K562 (cell line): ENCODE data around the gene PPP1R3A. TPM values are rescaled to one million over a fixed set of nuclear protein-coding genes. Genes with fewer than 3 reads are reported as not detected.

Experiments
- ATAC-seq: fragments of 200-7000 bp; cut with Tn5 transposase; 3 replicates; pipeline ENCODE4 v1.9.1; 2020; ENCODE audit warnings: moderate library complexity
- BruUV-seq: library from RNA; stranded (reverse); fragments of 400-500 nt; replicated peaks from 2 replicates; lab custom pipeline; 2021; lab: Mats Ljungman, UMichigan
- CTCF ChIA-PET: fragments of 300-600 bp; formaldehyde crosslinking; extraction: SDS; loops from one replicate; lab custom pipeline; 2021; ENCODE audit warnings: low intra/inter-chr PET ratio; lab: Yijun Ruan, JAX
- POLR2A ChIA-PET: fragments of 300-600, 350-650 bp; sonication (Branson Sonifier 250); formaldehyde crosslinking; extraction: SDS; loops from one replicate; lab custom pipeline; 2021; ENCODE audit warnings: antibody characterized with exemption, inconsistent platforms; lab: Yijun Ruan, JAX
- DNase-seq, 4 experiments: peaks; one replicate each; pipeline versions ENCODE4 v3.0.0 to v3.0.0-alpha.2; 2011 to 2018; ENCODE audit warnings: low spot score in 3 of 4, mixed read lengths in 3 of 4; ENCODE audit errors: extremely low read depth in 1 of 4
- FAIRE-seq: peaks from 2 replicates; lab custom pipeline; 2011; peaks lifted over from hg19 to GRCh38; lab: Jason Lieb, UNC
- H2AFZ ChIP-seq: 2 replicates; pipeline ENCODE4 v1.6.0; 2011; ENCODE audit warnings: low read depth, low read length, control low read depth, inconsistent platforms
- H3K27ac ChIP-seq: fragments of 200-600 bp; 3 replicates; pipeline ENCODE4 v1.8.0; 2011; ENCODE audit warnings: low read depth, mild to moderate bottlenecking, control low read depth, inconsistent platforms, low read length, moderate library complexity, mixed read lengths; ENCODE audit errors: extremely low read depth
- H3K27me3 ChIP-seq, 2 experiments: fragments of 300-600 bp in 1 of 2; 2 replicates in 1 of 2; 3 replicates in 1 of 2; pipeline versions ENCODE4 v1.6.0 to v1.8.0; 2011; ENCODE audit warnings: inconsistent platforms in 2 of 2, low read length in 2 of 2, mild to moderate bottlenecking in 1 of 2, mixed read lengths in 1 of 2, moderate library complexity in 1 of 2; ENCODE audit not compliant: control insufficient read depth in 2 of 2, insufficient read depth in 2 of 2
- H3K36me3 ChIP-seq: fragments of 300-600 bp; 3 replicates; pipeline ENCODE4 v1.8.0; 2011; ENCODE audit warnings: mild to moderate bottlenecking, low read length, inconsistent platforms; ENCODE audit not compliant: control insufficient read depth, insufficient read depth
- H3K4me1 ChIP-seq, 2 experiments: fragments of 200-600 bp in 1 of 2; replicated peaks in 1 of 2; 2 replicates in 1 of 2; 3 replicates in 1 of 2; pipeline versions ENCODE4 v1.5.1 to v1.8.0; 2011; ENCODE audit warnings: inconsistent platforms in 2 of 2, low read length in 2 of 2, mild to moderate bottlenecking in 1 of 2, mixed read lengths in 1 of 2, moderate library complexity in 1 of 2; ENCODE audit not compliant: control insufficient read depth in 2 of 2, insufficient read depth in 2 of 2
- H3K4me2 ChIP-seq: 2 replicates; pipeline ENCODE4 v1.6.1; 2011; ENCODE audit warnings: low read length, control low read depth, inconsistent platforms, mixed read lengths; ENCODE audit not compliant: insufficient read depth
- H3K4me3 ChIP-seq: fragments of 200-600 bp; sonication (generic), shearing (Covaris generic); 2 replicates; pipeline ENCODE4 v1.5.1; 2016; ENCODE audit warnings: control low read depth, inconsistent platforms
- H3K79me2 ChIP-seq: fragments of 200-600 bp; 3 replicates; pipeline ENCODE4 v1.8.0; 2011; ENCODE audit warnings: low read length, inconsistent platforms; ENCODE audit not compliant: control insufficient read depth, insufficient read depth
- H3K9ac ChIP-seq, 2 experiments: 2 replicates each; pipeline versions ENCODE4 v1.6.0 to v1.6.1; 2011; ENCODE audit warnings: low read depth in 2 of 2, low read length in 2 of 2, control low read depth in 1 of 2, inconsistent platforms in 1 of 2, mild to moderate bottlenecking in 1 of 2, mixed read lengths in 1 of 2; ENCODE audit not compliant: insufficient read depth in 1 of 2
- H3K9me1 ChIP-seq: one replicate; pipeline ENCODE4 v1.6.0; 2011; ENCODE audit warnings: inconsistent platforms, mild to moderate bottlenecking, low read length, moderate library complexity; ENCODE audit not compliant: control insufficient read depth, insufficient read depth
- H3K9me3 ChIP-seq: replicated peaks from 2 replicates; pipeline ENCODE4 v1.5.1; 2011; ENCODE audit warnings: low read depth, low read length, inconsistent platforms; ENCODE audit not compliant: control insufficient read depth, insufficient read depth
- H4K20me1 ChIP-seq: replicated peaks from 2 replicates; pipeline ENCODE4 v1.6.1; 2011; ENCODE audit warnings: low read length, inconsistent platforms, mixed read lengths; ENCODE audit not compliant: control insufficient read depth, insufficient read depth
- CBX8 ChIP-seq: fragments of 200-600 bp; sonication (generic); IDR thresholded peaks from 2 replicates; pipeline ENCODE4 v1.6.1; 2012; ENCODE audit warnings: borderline replicate concordance, mixed run types, low read depth, mild to moderate bottlenecking, moderate library complexity, mixed read lengths, low read length, control low read depth, inconsistent platforms; ENCODE audit not compliant: poor library complexity, severe bottlenecking; ENCODE audit errors: extremely low read depth
- CCNT2 ChIP-seq: IDR thresholded peaks from 2 replicates; pipeline ENCODE4 v1.6.1; 2011; ENCODE audit warnings: borderline replicate concordance, low read depth, mild to moderate bottlenecking, moderate library complexity, mixed read lengths, low read length; ENCODE audit not compliant: insufficient read length; ENCODE audit errors: extremely low read depth
- HDAC8 ChIP-seq: fragments of 450-650 bp; IDR thresholded peaks from 2 replicates; pipeline ENCODE4 v1.6.1; 2016; ENCODE audit warnings: mild to moderate bottlenecking, missing genetic modification characterization, moderate library complexity, missing compliant biosample characterization
- NR2F6 ChIP-seq: fragments of 450-650 bp; formaldehyde crosslinking; IDR thresholded peaks from 2 replicates; pipeline ENCODE4 v1.4.0; 2020; ENCODE audit warnings: mild to moderate bottlenecking
- SAFB2 ChIP-seq: fragments of 200-400 bp; formaldehyde crosslinking; IDR thresholded peaks from 2 replicates; pipeline ENCODE4 v1.6.1; 2018; ENCODE audit warnings: borderline replicate concordance, low read length, low read depth, moderate library complexity; ENCODE audit not compliant: severe bottlenecking
- U2AF2 ChIP-seq: fragments of 200-400 bp; formaldehyde crosslinking; optimal IDR thresholded peaks from 2 replicates; pipeline ENCODE3; 2017; ENCODE audit warnings: low read depth, mild to moderate bottlenecking, low read length
- YY1 ChIP-seq, 3 experiments: IDR thresholded peaks; 2 replicates each; pipeline ENCODE4 v1.6.1; 2011; ENCODE audit warnings: low read length in 2 of 3, mild to moderate bottlenecking in 2 of 3, moderate library complexity in 2 of 3, borderline replicate concordance in 1 of 3, control low read depth in 1 of 3, low read depth in 1 of 3; ENCODE audit not compliant: insufficient read depth in 3 of 3, insufficient replicate concordance in 2 of 3, control insufficient read depth in 1 of 3, insufficient read length in 1 of 3; ENCODE audit errors: extremely low read depth in 1 of 3
- ZNF124 ChIP-seq: sonication (generic); formaldehyde crosslinking; IDR thresholded peaks from 2 replicates; pipeline ENCODE4 v1.8.1; 2022; ENCODE audit warnings: missing genetic modification reagents
- ZNF778 ChIP-seq: fragments of 450-650 bp; formaldehyde crosslinking; IDR thresholded peaks from 2 replicates; pipeline ENCODE4 v1.4.0; 2020; ENCODE audit warnings: mild to moderate bottlenecking, moderate library complexity
- ZNF780A ChIP-seq: fragments of 250-450 bp; sonication (Bioruptor Pico); IDR thresholded peaks from 2 replicates; pipeline ENCODE4 v1.5.0; 2021; ENCODE audit warnings: mild to moderate bottlenecking
- WGBS: fragments of 100-300 bp; shearing (Covaris generic); methylation state at CpG from one replicate; pipeline ENCODE4 v1.1.6; 2016; ENCODE audit warnings: low coverage, mixed read lengths; ENCODE audit not compliant: insufficient coverage; ENCODE audit errors: missing lambda C conversion rate; 5-methylcytosine and 5-hydroxymethylcytosine counted together
- in situ Hi-C: fragments of 300-500 bp; cut with MboI; formaldehyde crosslinking; loops from 4 replicates; pipeline ENCODE4 v1.15.0; 2018; ENCODE audit warnings: inconsistent platforms, mixed read lengths
- intact Hi-C: fragments of 100-400 bp; cut with micrococcal nuclease; formaldehyde crosslinking; loops from 2 replicates; pipeline ENCODE4 v1.14.2; 2022
- polyA plus RNA-seq, 8 experiments: library from polyadenylated mRNA; depleted of rRNA in 4 of 8; stranded (reverse) in 5 of 8; unstranded in 3 of 8; fragments of >200 nt; fragmentation: Nextera tagmentation in 2 of 8; fragmentation: Illumina TruSeq in 1 of 8; extraction: Ambion mirVana in 2 of 8; extraction: Trizol in 1 of 8; gene quantifications; 2 replicates each; pipeline versions ENCODE4 v1.2.1 to v1.2.3, GENCODE V29; 2011 to 2014; ENCODE audit warnings: inconsistent platforms in 1 of 8, missing spikeins in 1 of 8
- total RNA-seq, 7 experiments: library from RNA; depleted of rRNA in 6 of 7; stranded (reverse); fragments of >200 nt in 6 of 7; fragmentation: Illumina TruSeq in 2 of 7; extraction: Trizol in 2 of 7; gene quantifications; 2 replicates each; pipeline versions ENCODE4 v1.2.1 to v1.2.3, GENCODE V29; 2011 to 2021; ENCODE audit warnings: low replicate concordance in 1 of 7
- TF ChIP-seq, protein P1 (sequence below): fragments of 250-450 bp; sonication (Bioruptor Pico); IDR thresholded peaks from 2 replicates; pipeline ENCODE4 v1.5.0; 2021; ENCODE audit warnings: mild to moderate bottlenecking, moderate library complexity
- TF ChIP-seq, protein P2 (sequence below): fragments of 250-450 bp; sonication (Bioruptor Pico); IDR thresholded peaks from 2 replicates; pipeline ENCODE4 v1.9.0; 2021; ENCODE audit warnings: mild to moderate bottlenecking
- TF ChIP-seq, protein P3 (sequence below), 3 experiments: fragments of 200-800 bp in 1 of 3; sonication (Bioruptor generic) in 1 of 3; sonication (generic) in 1 of 3; formaldehyde crosslinking in 1 of 3; IDR thresholded peaks; 2 replicates each; pipeline versions ENCODE4 v1.6.1 to v1.8.0; 2016 to 2022; ENCODE audit warnings: mild to moderate bottlenecking in 2 of 3, missing compliant biosample characterization in 2 of 3, missing genetic modification characterization in 2 of 3, missing genetic modification reagents in 1 of 3
- TF ChIP-seq, protein P4 (sequence below): fragments of 250-450 bp; sonication (Bioruptor Pico); IDR thresholded peaks from 2 replicates; pipeline ENCODE4 v1.8.0; 2022; ENCODE audit warnings: moderate library complexity, mild to moderate bottlenecking, inconsistent platforms

PPP1R3A gene
- total and polyA plus RNA-seq, 9 of the 15 experiments (the other 6 are each of a cell fraction or from before 2014, with no cell fraction given): 0.01 to 0.03 TPM; not detected in 7

DNA sequence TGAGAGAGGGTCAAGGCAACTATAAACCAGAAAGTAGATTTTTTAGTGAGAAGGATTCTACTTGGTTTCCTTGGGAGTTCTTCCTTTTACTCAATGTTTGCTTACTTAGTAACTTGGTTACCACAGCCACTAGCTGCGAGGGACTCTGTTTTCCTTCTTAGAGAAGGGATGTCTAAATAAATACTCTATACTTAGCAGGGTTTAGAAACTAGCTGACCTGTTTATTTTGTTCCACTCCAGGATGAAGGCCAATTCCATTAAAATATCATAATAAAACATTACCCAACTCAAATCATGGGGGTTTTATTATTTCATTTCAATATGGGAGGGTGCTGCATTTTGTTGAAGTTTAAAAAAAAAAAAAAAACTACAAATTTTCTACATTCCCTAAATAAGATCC lies 87.3 kb downstream of the PPP1R3A start (continued):
- TF ChIP-seq, protein P1, sequence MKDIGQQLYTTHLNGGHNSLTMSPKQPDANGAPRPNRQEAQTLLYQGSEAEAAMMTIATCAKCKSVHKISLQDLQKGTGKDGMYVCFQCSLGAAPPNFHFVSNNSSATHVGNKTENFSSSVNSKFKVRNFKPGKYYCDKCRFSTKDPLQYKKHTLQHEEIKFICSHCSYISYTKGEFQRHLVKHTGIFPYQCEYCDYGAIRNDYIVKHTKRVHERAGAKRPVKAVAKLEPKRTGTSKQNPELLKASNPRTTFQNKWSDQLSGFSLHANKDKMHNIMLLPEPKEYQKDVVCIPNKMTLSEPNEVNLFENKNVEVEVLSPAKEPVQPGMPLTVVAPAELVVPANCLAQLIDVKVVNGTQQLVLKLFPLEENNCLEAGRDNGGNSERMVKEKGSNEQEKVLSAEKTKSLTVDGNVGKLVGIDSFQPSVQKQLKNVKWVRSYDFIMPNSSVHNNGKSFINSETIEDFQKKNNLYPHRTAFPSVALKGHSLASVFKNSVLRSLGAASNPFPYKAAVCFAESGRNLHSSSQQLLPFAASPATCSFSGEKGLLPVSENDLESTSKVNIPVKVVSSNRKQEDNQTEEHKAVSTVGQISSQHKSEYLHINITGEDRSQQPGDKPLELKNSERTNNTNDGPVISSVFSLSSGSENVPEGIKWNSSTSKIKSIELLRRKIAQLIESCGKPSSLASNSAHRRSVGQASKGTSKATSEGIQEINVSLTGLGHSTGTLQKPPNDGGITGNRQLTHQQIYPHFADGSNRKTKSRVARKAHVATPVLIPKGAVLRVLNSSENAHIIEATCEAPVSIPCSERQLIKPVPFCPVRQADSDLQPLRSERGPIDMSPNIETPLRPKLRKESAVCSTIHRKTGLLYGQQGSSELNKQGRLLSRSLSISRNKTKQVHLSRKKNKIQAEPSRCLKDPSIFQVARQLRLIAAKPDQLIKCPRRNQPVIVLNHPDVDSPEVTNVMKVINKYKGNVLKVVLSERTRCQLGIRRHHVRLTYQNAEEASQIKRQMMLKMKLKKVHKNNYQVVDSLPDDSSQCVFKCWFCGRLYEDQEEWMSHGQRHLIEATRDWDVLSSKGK (CRISPR knock-in tag): no peak
- TF ChIP-seq ZNF124: no peak
- no peak for TF ChIP-seq ZNF780A (CRISPR knock-in tag)
- TF ChIP-seq, protein P2, sequence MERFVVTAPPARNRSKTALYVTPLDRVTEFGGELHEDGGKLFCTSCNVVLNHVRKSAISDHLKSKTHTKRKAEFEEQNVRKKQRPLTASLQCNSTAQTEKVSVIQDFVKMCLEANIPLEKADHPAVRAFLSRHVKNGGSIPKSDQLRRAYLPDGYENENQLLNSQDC (CRISPR knock-in tag): no peak

DNA sequence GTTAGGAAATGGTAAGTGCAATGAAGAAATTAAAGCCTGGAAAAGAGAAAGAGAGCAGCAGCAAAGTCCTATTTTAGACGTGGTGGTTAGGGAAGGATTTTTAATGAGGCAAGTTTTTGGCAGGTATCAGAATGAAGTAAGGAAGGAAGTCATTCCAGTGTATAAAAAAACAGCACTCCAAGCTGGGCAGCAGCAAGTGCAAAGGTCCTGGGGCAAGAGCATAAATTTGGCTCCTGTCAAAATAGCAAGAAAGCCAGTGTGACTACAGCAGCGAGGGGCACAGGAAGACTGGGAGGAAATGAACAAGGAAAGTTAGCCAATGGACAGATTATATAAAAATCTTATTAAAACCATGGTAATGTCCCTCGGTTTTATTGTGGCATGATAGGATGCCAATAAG lies 90.2 kb downstream of the PPP1R3A start:
- in situ Hi-C loops: no loop called here
- POLR2A ChIA-PET: no interaction called here
- Histone ChIP-seq H3K9ac (no peak overlapping the region), H2AFZ (no peak overlapping the region), H3K27ac (no peak overlapping the region), H3K9me3 (no peaks in the 10 kb centered on the region), H4K20me1 (no peaks in the 10 kb centered on the region), H3K4me1 (no peaks in the 10 kb centered on the region), H3K27me3 (no peaks in the 10 kb centered on the region), H3K4me2 (no peak overlapping the region), H3K4me3 (no peak overlapping the region), H3K36me3 (no peaks in the 10 kb centered on the region), H3K79me2 (no peaks in the 10 kb centered on the region), H3K9me1 (no peaks in the 10 kb centered on the region)
- FAIRE-seq (no peak), DNase-seq (no peak), ATAC-seq (no peak)
- intact Hi-C loops: no loop called here
- 0% methylated on average over 3 of the region's 3 CpGs for WGBS
- no TSS peak for BruUV-seq
- CTCF ChIA-PET: interaction anchor here (0.6 kb wide), 1 partner anchor 731 kb away, joined by 4 read pairs; no protein-coding TSS in a partner anchor
- TF ChIP-seq, protein P3, sequence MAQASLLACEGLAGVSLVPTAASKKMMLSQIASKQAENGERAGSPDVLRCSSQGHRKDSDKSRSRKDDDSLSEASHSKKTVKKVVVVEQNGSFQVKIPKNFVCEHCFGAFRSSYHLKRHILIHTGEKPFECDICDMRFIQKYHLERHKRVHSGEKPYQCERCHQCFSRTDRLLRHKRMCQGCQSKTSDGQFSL (CRISPR knock-in tag; IDR thresholded peaks at IDR 0.05): no peak
- TF ChIP-seq, protein P3 (tag; IDR thresholded peaks at IDR 0.05): no peak
- TF ChIP-seq NR2F6 (CRISPR knock-in tag) (no peak), CBX8 (no peak), HDAC8 (no peak), U2AF2 (no peak), YY1 (IDR thresholded peaks at IDR 0.05; ENCODE audit: borderline replicate concordance in 1 of 3, control insufficient read depth in 1 of 3, extremely low read depth in 1 of 3, insufficient read depth in 3 of 3, insufficient read length in 1 of 3, insufficient replicate concordance in 2 of 3, low read depth in 1 of 3, low read length in 2 of 3) (no peak), CCNT2 (no peak), SAFB2 (no peak), ZNF778 (CRISPR knock-in tag) (no peak)
- TF ChIP-seq, protein P4, sequence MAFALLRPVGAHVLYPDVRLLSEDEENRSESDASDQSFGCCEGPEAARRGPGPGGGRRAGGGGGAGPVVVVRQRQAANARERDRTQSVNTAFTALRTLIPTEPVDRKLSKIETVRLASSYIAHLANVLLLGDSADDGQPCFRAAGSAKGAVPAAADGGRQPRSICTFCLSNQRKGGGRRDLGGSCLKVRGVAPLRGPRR (CRISPR knock-in tag): no peak
